ENCODE measurements around the gene ADAD2. TPM values are rescaled to one million over a fixed set of nuclear protein-coding genes. Genes with fewer than 3 reads are reported as not detected.

ADAD2 gene
- total RNA-seq, 3 donors from 2014 or later, result 0.14 to 0.41 (median 0.26) TPM

- ATAC-seq, result no peak
- TF ChIP-seq CTCF (IDR thresholded peaks at IDR 0.05), result no peak
- intact Hi-C loops (cut with DNase I, micrococcal nuclease), result no loop called here
Measured at GRCh38 chr16:84195201-84196093, 4.5 kb downstream of the ADAD2 start.

GRCh38 chr16:84196101-84196500, 5.1 kb downstream of the ADAD2 start:
- TF ChIP-seq CTCF (IDR thresholded peaks at IDR 0.05), result no peak
- intact Hi-C loops (cut with DNase I, micrococcal nuclease), result no loop called here
- DNase-seq (no peak), ATAC-seq (no peak)
- H3K4me3 ChIP-seq, result no peak overlapping the region
- H3K4me1 ChIP-seq (ENCODE audit: low read depth), result no peaks in the 10 kb centered on the region
- H3K9me3 ChIP-seq, result no peaks in the 10 kb centered on the region
- no peaks in the 10 kb centered on the region for H3K36me3 ChIP-seq (ENCODE audit: low read depth)

More at GRCh38 chr16:84195201-84196093, 4.5 kb downstream of the ADAD2 start:
- no peaks in the 10 kb centered on the region for H3K4me1 ChIP-seq (ENCODE audit: low read depth)
- no peak for DNase-seq
- no peaks in the 10 kb centered on the region for H3K36me3 ChIP-seq (ENCODE audit: low read depth)
- no peaks in the 10 kb centered on the region for H3K9me3 ChIP-seq
- H3K4me3 ChIP-seq, result no peak overlapping the region

- DNase-seq (no peak), ATAC-seq (no peak)
- Histone ChIP-seq H3K4me3 (no peak overlapping the region), H3K4me1 (ENCODE audit: low read depth) (no peaks in the 10 kb centered on the region), H3K9me3 (no peaks in the 10 kb centered on the region), H3K36me3 (ENCODE audit: low read depth) (no peaks in the 10 kb centered on the region)
- TF ChIP-seq CTCF (IDR thresholded peaks at IDR 0.05), result no peak
- intact Hi-C loops (cut with DNase I, micrococcal nuclease), result no loop called here
Measured at GRCh38 chr16:84196727-84197394, 5.9 kb downstream of the ADAD2 start.

- intact Hi-C loops (cut with DNase I, micrococcal nuclease), result no loop called here
Measured at GRCh38 chr16:84197466-84198128, 6.6 kb downstream of the ADAD2 start.

More at GRCh38 chr16:84197466-84198128, 6.6 kb downstream of the ADAD2 start:
- no peak for TF ChIP-seq CTCF (IDR thresholded peaks at IDR 0.05)
- DNase-seq (no peak), ATAC-seq (no peak)
- Histone ChIP-seq H3K36me3 (ENCODE audit: low read depth) (no peaks in the 10 kb centered on the region), H3K4me1 (ENCODE audit: low read depth) (no peaks in the 10 kb centered on the region), H3K4me3 (no peak overlapping the region), H3K9me3 (no peaks in the 10 kb centered on the region)

All from mucosa of descending colon (tissue), 3 donors.